Measurements from ENCODE around the gene MTUS2.
A peak's percentile ranks its signal among the peaks of the same experiment; 100 is the strongest.

Gene MTUS2

GRCh38 chr13:28859069-28859468 lies 38.9 kb downstream of the MTUS2 start:
- no peak for DNase-seq (ENCODE audit: low spot score)

- peak; percentile 14 for DNase-seq (ENCODE audit: low spot score)
Observed at GRCh38 chr13:28859717-28860116, 39.6 kb downstream of the MTUS2 start.

DNA sequence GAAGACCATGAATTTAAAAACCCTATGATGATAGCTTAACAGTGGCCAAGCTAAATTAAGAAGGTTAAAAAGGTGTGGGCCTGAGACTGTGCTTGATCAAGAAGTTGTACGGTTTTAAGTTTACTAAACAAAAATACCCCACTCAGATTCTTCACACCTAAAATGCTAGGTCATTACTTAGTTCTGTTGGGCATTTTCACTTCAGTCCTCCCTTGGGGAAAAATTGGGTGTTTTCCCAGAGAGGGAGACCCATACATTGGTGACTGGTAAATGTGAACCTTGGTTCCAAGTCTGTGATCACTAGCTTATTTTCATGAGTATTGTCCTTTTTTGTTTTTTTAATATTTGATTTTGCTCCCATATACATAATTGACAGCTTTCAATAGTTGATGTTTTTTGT lies 44.4 kb downstream of the MTUS2 start:
- DNase-seq (ENCODE audit: low spot score): no peak

GRCh38 chr13:28865149-28865744 lies 45.1 kb downstream of the MTUS2 start:
- DNase-seq (ENCODE audit: low spot score): no peak

DNA sequence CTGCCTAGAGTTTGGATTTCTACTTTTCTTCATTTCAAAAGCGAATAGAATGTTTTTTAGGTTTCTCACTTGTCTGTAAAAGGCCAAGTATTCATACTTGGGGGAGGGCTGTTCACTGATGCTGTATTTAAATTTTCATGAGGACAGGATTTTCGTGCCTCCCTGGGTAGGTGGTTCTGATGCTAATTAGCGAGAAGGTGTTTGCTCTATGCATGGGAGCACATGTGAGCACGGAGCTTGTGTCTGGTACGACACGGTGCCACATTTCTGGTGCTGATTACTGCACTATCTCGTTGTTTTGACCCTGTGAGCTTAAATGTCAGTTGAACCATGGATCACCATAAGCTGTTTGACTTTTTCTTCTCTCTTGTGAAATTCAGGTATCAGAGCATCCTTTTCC lies 45.8 kb downstream of the MTUS2 start:
- no peak for DNase-seq (ENCODE audit: low spot score)

DNA sequence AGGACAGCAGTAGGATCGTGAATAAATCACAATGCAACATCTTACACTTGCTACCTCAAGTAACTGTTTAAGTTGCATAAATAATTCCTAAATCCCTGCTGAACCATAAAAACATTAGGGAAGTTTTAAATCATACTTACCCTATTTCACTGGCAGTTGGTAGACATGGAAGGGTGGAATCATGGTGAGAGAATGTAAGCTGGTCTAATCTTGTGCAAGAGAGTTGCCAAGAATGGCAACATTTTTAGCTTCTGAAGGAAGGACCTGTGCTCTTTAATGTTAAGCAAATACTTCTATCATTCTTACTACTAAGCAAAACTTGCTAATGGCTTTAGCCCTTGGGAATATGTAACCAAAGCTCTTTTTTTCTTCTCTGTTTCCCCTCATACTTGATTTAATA lies 46.8 kb downstream of the MTUS2 start:
- DNase-seq (ENCODE audit: low spot score): no peak

- DNase-seq (ENCODE audit: low spot score): no peak
Observed at GRCh38 chr13:28867564-28867963, 47.4 kb downstream of the MTUS2 start.

DNA sequence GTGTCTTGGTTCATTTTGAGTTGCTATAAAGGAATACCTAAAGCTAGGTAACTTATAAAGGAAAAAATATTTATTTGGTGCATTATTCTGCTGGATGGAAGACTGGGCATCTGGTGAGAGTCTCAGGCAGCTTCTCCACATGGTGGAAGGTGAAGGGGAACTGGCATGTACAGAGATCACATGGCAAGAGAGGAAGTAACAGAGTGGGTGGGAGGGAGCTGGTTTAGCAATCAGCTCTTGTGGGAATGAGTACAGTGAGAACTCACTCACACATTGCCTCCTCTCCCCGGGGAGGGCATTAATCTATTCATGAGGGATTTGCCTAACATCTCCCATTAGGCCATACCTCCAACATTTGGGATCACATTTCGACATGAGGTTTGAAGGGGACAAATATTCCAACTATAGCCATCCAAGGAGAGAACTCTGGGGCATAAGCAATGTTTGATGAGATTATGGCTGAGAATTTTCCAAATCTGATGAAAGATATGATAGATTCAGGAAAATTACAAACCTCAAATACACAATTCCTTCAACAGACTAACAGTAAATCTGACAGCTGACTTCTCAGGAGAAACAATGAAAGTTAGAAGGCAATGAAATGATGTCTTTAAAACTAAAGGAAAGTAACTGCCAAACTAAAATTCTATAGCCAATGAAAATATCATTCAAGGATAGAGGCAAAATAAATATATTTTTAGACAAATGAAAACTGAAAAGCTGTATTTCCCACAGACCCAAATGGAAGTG lies 52.5 kb downstream of the MTUS2 start:
- DNase-seq (ENCODE audit: low spot score): no peak

- no peak for DNase-seq (ENCODE audit: low spot score)
Observed at GRCh38 chr13:28875846-28876615, 55.9 kb downstream of the MTUS2 start.

- DNase-seq (ENCODE audit: low spot score): no peak
Observed at GRCh38 chr13:28877408-28877807, 57.3 kb downstream of the MTUS2 start.

DNA sequence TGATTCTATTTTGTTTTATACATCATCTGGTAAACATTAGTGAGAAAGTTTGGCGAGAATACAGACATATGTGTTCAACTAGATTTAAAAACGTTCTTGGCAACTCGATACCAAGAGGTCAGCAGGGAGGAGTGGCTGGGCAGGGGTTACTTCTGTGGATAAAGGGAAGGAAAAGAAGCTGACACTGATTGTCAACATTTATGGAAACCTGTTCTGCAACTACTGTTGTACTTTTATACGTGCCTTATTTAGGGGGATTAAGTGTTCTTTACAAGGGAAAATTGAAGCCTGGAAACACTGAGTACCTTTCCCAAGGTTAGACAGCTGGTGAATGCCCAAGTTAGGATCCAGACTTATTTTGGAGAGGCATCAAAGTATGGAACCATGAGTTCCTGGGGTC lies 65.0 kb downstream of the MTUS2 start:
- no peak for DNase-seq (ENCODE audit: low spot score)

GRCh38 chr13:28889086-28889732 lies 69.1 kb downstream of the MTUS2 start:
- DNase-seq (ENCODE audit: low spot score): no peak

DNA sequence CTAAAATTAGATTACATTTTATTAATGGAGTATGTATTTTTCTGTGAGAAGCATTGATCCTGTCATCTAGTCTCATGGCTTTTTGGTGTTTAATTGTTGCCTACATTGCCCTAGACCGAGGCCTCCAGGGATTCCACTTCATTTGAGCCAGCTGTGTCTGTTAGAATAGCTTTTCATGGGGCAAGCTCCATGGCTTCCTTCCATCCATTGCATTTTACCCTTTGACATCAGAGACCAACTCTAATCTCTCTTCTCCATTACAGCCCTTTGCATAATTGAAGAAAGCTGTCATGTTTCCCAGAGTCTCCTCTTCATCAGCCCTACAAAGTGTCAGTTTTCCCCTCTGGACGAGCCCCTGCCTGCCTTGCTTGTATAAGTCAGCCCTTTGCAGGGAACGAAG lies 70.6 kb downstream of the MTUS2 start:
- DNase-seq (ENCODE audit: low spot score): no peak

DNA sequence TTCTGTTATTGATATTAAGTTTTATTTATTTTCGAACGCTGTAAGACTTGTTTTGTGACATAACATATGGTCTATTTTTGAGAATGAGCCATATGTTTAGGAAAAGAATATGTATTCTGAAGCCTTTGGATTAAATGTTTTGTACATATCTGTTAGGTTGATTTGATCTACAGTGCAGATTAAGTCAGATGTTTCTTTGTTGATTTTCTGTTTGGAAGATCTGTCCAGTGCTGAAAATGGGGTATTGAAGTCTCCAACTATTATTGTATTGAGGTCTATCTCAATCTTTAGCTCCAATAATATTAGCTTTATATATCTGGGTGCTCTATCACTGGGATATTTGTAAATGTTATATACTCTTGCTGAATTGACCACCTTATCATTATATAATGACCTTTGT lies 97.9 kb downstream of the MTUS2 start:
- DNase-seq (ENCODE audit: low spot score): no peak

GRCh38 chr13:28922341-28922740 lies 102.2 kb downstream of the MTUS2 start:
- DNase-seq (ENCODE audit: low spot score): no peak

DNA sequence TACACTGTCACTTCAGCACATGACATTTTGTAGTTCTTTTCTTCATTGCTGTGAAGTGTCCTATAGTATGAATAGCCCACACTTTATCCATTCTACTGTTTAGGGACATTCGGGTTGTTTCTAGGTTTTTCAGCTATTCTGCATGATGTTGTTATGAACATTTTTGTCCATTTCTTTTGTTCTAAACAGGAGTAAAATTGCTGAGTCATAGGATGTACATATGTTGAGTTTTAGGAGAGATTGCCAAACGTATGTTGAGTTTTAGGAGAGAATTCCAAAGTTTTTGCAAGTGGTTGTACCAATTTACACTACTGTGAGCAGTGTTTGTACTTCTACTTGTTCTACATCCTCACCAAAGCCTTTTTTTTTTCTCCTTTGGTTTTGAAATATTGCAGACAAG lies 115.0 kb downstream of the MTUS2 start:
- DNase-seq (ENCODE audit: low spot score): no peak

GRCh38 chr13:28942906-28943305 lies 122.8 kb downstream of the MTUS2 start:
- no peak for DNase-seq (ENCODE audit: low spot score)

DNA sequence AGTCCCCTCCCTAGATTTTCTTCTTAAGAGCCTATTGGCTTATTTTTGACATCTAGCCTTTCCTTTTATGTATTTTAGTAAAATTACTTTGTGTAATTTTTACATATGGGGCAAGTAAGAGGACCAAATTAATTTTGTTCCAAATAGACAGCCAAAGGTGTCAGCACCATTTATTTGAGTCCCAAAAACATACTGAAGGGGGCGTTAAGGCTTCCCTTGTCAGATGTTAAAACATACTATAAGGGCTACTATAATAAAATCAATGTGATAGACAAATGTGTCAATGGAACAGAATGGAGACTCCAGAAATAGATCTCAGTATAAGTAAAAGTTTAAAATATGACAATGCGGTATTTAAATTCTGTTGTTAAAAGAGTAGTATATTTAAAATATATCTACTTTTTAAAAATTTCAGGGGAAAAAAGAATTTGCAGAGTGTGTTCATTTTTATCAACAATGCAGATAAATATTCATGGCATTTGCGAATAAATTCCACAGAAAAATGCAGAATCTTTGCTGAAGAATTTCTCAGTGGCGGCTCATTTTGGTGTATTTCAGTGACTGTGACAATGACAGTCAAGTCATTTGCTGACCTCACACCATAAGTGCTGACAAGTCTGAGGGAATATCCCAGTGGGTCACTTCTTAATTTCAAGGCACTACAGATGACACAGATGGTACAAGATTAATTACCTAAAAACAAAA lies 133.7 kb downstream of the MTUS2 start:
- DNase-seq (ENCODE audit: low spot score): no peak

DNA sequence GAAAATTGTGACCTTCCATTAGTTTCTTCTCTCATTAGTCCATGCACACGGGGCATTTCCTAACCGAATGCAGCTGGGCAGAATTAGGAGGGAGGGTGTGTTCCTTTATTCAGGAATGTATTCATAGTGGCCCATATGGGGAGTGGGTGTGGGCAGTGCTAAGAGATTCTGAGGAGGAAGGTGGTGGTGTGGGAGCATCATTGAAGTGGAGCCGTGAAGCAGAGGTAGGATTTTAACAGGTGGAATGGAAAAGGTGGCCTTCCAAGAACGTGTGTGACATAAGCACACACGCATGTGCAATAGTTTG lies 134.2 kb downstream of the MTUS2 start:
- DNase-seq (ENCODE audit: low spot score): no peak

- no peak for DNase-seq (ENCODE audit: low spot score)
Observed at GRCh38 chr13:28954810-28955209, 134.7 kb downstream of the MTUS2 start.

- no peak for DNase-seq (ENCODE audit: low spot score)
Observed at GRCh38 chr13:28955264-28955966, 135.3 kb downstream of the MTUS2 start.

DNA sequence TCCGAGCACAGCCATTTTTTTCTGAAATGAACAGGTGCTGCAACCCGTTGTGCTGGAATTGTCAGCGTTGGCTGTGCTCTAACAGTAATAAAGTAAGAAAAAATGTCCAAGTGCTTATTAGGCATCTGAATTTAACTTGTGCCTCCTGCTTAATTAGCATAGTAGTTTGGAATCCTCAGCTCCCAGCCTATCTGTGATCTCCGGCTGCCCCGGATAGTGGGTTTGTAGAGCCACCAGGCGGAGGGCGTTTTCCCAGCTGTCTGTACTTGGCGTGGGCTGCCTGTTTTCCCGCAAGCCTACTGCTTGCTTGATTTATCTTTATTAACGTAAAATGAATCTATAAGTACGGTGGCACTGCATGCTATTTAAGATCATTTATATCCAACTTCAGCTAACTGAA lies 137.9 kb downstream of the MTUS2 start:
- DNase-seq (ENCODE audit: low spot score): peak; percentile 31

Data from Ammon's horn (tissue), 1 donor.